Stimulated activated CD8-positive, alpha-beta memory T cell treated with anti-CD3 and anti-CD28 coated beads, Interleukin-15, amount 100 ng/mL, for 24 hours (primary cell): ENCODE results near the gene CENPL.
"Not testable (repeated sequence)": the region's sequence is repeated elsewhere in the genome, so short reads cannot be mapped to it uniquely, and the experiment has no call there.

Source experiments
- DNase-seq: peaks from one replicate; pipeline ENCODE4 v3.0.0-alpha.2; 2020; ENCODE audit warnings: low read depth

Gene CENPL

GRCh38 chr1:173856903-173857302 lies 32.2 kb upstream of the CENPL start:
- no peak for DNase-seq

- no peak for DNase-seq
Observed at GRCh38 chr1:173856014-173856413, 31.3 kb upstream of the CENPL start.

- no peak for DNase-seq
Observed at GRCh38 chr1:173853074-173853473, 28.4 kb upstream of the CENPL start.

- no peak for DNase-seq
Observed at GRCh38 chr1:173852105-173852504, 27.4 kb upstream of the CENPL start.

GRCh38 chr1:173832748-173833147 lies 8.1 kb upstream of the CENPL start:
- no peak for DNase-seq

- no peak for DNase-seq
Observed at GRCh38 chr1:173827611-173828010, 2.9 kb upstream of the CENPL start.

GRCh38 chr1:173823781-173824314 lies 835 bp downstream of the CENPL start:
- no peak for DNase-seq

GRCh38 chr1:173821680-173822079 lies 3.0 kb downstream of the CENPL start:
- DNase-seq: no peak

- DNase-seq: no peak
Observed at GRCh38 chr1:173818459-173818858, 6.2 kb downstream of the CENPL start.

GRCh38 chr1:173813654-173814053 lies 11.0 kb downstream of the CENPL start:
- DNase-seq: not testable (repeated sequence)

- DNase-seq: no peak
Observed at GRCh38 chr1:173802961-173803360, 21.7 kb downstream of the CENPL start.

- DNase-seq: not testable (repeated sequence)
Observed at GRCh38 chr1:173799995-173800394, 24.7 kb downstream of the CENPL start.

GRCh38 chr1:173798078-173798477 lies 26.6 kb downstream of the CENPL start:
- no peak for DNase-seq

GRCh38 chr1:173789841-173790240 lies 34.8 kb downstream of the CENPL start:
- DNase-seq: no peak

GRCh38 chr1:173784997-173785396 lies 39.7 kb downstream of the CENPL start:
- no peak for DNase-seq

- no peak for DNase-seq
Observed at GRCh38 chr1:173779936-173780335, 44.7 kb downstream of the CENPL start.

GRCh38 chr1:173775578-173776226 lies 49.0 kb downstream of the CENPL start:
- no peak for DNase-seq

- no peak for DNase-seq
Observed at GRCh38 chr1:173771560-173771959, 53.1 kb downstream of the CENPL start.

GRCh38 chr1:173770330-173770729 lies 54.4 kb downstream of the CENPL start:
- DNase-seq: not testable (repeated sequence)

GRCh38 chr1:173768827-173769226 lies 55.9 kb downstream of the CENPL start:
- no peak for DNase-seq

- no peak for DNase-seq
Observed at GRCh38 chr1:173768206-173768605, 56.5 kb downstream of the CENPL start.

GRCh38 chr1:173764331-173764730 lies 60.4 kb downstream of the CENPL start:
- DNase-seq: not testable (repeated sequence)

GRCh38 chr1:173758980-173759379 lies 65.7 kb downstream of the CENPL start:
- DNase-seq: no peak

- DNase-seq: no peak
Observed at GRCh38 chr1:173758110-173758509, 66.6 kb downstream of the CENPL start.
